HG03520 (cell line): ENCODE data around the gene TP53BP2.
"Not testable (repeated sequence)": the region's sequence is repeated elsewhere in the genome, so short reads cannot be mapped to it uniquely, and the experiment has no call there.

Experiments
- ATAC-seq: cut with Tn5 transposase; IDR thresholded peaks from one replicate; pipeline ENCODE4 v1.9.1; 2021; ENCODE audit warnings: mild to moderate bottlenecking, moderate library complexity; ENCODE audit not compliant: unreplicated experiment

The TP53BP2 gene

DNA sequence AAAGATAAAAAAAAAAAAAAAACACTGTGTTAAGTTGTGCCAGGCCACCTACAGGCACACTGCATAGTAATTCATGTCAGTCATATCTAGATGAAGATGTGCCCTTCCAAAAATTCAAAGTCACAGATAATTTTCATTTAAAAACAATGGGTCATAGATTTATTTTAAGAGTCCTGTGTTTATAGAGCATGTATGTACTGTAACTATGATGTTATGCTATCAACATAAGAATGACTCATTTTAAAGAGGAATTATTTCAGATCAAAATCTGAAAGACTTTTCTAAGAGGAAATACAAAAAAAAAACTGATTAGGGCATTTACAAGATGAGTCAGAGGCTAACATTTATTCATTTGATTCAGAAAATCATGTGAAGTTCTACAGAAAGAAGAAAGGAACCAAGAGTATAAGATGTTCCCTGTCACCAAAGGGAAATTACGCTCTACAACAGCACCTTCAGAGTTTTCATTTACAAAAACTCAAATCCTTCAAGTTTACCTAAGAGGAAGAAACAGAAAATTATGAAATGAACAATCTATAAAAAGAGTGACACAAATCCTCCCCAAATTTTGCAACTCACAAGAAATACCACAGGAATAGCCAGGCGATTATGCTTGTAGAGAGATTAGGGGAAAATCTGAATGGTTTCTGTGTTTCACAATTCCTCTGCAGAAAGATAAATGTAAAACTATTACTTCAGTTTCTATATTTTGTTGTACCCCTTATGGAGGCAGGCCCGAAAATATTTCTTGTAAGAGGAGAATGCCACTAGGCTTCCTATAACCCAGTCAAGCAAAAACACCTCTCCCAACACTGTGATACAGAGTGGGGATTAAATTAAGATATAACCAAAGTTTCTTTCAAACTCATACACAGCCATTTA is 13.8 kb downstream of the TP53BP2 start:
- ATAC-seq = no peak

DNA sequence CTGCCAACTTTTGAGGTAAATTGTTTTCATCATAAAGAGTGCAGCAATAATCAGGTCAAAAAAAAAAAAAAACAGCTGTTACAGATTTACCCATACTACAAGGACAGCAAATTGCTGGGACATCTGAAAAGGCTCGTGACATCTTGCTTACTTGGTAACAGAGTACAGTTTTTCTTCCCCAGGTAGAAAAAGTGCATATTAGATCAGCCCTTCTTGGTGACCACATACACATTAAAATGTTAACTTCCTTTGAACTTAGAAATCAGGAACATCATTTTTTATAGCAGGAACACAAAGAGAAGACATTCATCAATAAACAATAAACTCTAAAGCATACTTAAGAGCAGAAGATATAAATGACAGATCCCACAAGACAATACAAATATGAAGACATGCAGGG is 16.1 kb downstream of the TP53BP2 start:
- no peak for ATAC-seq

DNA sequence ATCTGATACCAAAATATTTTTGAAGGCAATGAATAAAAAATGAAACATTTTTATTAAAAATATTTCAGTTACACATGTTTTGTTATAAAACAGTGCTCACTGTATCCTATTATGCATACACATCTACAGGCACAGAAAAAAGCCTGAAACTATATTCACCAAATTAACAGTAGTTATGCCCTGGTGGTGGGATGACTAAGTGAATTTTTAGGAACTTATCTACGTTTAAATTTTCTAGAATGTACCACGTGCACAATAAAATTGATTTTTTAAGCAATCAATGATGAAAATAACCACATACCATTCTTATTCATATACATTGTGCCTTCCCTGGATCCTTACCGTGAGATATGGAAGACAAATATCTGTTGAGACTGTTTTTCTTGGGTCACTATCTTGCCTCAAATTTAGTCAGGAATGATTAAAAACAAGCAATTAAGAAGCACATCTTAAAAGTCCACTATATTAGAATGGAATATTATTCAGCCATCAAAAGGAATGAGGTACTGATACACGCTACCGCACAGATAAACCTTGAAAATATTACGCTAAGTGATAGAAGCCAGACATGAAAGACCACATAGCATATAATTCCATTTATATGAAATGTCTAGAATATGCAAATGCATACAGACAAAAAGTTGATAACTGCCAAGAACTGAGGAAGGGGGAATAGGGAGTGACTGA is 17.4 kb downstream of the TP53BP2 start:
- ATAC-seq = no peak

DNA sequence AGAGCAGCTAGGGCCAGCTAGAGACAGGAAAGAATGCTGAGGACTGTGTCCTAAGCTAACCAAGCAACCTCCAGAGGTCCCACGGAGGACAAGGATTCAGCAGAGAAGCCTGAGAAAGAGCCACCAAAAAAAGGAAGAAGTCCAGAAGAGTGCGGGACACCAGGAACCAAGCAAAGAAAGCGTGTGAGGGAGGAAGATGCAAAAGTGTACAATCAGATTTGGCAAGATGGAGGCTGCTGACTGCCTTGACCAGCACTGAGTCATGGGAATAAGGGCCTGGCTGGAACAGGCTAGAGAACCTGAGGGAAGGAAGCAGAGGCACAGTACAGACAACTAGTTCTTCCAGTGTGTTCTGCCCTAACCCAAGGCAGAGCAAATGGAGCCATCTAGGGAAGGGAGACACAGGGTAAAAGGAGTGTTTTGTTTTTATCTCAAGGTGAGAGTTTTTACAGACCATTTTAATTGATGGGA is 18.5 kb downstream of the TP53BP2 start:
- no peak for ATAC-seq

DNA sequence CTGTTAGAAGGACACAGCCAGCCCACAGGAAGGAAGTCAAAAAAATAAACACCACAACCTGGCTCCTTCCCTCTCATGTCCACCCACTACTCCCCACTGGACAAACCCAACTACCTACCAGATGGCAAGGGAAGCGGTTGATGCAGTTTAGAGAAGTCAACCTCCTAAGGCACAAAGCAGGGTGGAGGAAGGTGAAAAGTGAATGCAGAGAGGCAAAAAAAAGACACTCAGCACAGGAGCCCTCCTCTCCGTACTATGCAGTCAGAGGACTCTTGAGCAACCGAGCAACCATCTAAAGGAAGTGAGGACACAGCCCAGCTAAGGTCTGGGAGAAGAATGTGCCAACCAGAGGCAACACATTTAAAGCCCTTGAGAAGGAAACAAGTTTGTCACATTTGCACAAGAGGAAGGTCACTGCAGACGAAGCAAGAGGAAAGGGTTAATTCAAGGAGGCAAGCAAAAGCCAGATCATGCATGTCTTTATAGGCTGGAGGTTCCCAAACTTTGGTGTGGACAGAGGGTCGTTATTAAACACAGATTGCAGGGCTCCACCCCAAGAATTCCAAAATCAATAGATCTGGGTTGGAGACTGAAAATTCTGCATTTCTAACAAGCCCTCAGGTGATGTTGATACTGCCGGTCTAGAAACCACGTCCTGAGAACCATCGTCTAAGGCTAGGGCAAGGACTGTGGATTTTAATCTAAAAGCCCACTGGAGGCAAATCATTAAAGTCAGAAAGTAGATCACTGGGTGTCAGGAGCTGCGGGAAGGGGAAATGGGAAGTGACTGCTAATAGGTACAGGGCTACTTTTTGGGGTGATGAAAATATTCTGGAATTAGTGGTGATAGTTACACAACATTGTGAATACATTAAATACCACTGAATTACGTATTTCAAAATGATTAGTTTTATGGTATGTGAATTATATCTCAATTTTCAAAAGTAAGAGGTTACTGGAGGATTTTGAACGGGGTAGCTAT is 19.7 kb downstream of the TP53BP2 start:
- no peak for ATAC-seq

DNA sequence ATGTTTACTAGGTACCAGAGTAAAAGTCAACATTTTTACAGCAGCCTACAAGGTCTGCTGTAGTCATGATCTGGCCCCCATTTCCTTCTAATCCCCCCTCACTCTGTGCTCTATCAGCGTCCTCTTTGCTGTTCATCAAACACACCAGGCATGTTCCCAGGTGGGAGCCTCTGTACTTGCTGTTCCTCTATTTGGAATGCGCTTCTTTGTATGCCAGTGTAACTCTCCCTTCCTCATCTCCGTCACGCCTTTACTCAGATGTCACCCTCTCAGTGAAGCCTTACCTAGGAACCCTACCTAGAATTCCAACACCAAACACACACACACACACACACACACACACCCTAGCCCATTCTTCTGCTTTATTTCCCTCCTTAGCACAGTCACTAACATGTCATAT is 21.0 kb downstream of the TP53BP2 start:
- no peak for ATAC-seq

DNA sequence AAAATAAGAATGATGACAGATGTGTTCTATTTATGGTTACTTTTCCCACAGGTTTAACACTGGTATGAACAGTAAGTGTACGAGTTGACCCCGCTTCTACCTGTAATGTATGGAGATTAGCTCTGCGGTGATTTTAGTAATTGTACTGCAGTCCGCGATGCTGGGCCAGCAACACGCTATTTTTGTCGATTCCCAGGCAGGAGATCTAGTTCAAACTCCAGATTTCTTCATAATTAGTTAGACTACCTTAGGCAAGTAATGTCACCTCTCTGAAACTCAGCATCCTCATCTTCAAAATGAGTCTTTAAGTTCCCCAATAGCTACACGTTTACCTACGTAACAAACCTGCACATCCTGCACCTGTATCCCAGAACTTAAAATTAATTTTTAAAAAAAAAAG is 21.5 kb downstream of the TP53BP2 start:
- no peak for ATAC-seq

DNA sequence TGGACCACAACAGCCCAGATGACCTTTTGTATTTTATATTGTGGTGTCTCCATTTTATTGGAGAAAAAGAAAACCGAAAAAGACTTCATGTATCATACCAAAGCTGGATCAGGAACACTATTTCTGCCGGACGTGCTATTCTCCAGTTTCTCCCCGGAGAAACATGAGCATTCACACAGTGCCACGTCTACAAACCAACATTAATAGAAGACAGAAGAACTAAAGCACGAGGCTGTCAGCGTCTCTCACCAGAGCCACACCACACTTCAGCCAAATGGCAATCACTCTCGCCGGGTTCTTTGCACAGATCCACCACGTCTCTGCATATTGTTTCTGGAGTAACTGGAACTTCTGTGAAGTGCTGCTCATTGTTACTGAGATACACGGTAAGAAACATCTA is 24.8 kb downstream of the TP53BP2 start:
- ATAC-seq = no peak

DNA sequence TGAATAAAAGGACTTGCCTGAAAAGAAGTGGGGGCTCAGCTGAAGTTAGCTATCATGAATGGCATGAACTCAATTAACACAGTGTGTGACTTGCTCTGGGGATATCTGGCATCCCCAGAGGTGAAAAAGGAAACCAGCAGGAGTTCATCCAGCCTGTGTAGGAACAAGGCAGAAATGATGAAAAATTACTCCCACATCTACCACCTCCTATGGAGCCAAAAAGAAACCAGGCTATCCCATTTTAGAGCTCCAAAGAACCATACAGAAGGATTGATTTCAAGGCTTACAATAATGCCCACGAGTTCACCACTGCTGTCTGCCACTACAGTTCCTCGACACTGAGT is 25.3 kb downstream of the TP53BP2 start:
- ATAC-seq = no peak

DNA sequence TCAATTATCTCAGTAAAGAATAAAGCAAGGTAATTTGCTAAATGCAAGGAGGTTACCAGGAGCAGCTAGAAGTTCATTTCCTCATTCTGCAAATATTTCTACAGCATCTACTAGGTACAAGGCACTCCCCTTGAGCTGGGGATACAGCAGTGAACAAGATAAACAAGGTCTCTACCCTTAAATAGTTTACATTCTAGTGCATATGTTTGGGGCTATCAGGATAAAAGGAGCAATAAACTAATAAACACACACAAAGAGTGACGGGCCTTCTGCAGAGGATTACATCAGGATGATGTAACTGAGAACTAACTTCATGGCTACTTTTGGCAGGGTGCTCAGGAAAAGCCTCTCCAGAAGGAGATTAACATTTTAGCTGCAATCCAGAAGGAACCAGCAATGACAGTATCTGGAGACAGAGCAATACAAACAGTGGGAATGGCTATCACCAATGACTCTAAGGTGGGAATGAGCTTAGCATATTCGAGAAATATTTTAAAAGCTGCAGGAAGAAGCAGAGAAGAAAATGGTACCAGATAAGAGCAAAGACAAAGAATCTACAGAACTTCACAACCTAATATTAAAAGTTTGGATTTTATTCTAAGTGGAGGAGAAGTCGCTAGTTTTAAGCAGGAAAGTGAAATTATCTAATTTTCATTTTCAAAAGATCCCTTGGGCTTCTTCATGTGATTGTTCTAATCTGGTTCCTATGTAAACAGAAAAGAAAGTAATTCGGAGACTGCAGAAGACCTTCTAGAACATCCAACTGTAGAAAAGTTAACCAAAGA is 25.8 kb downstream of the TP53BP2 start:
- no peak for ATAC-seq

DNA sequence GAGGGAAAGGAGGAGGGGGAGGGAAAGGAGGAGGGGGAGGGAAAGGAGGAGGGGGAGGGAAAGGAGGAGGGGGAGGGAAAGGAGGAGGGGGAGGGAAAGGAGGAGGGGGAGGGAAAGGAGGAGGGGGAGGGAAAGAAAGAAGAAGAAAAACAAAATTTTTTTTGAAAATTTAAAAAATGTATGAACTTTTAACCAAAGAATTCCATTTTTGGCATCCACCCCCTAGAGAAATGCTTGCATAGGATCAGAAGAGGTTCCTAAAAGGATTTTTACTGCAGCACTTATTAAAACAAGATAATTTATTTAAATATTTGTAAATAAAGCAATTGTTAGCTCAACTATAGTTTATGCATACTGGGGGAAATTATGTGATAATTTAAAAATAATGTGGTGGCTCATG is 28.5 kb downstream of the TP53BP2 start:
- not testable (repeated sequence) for ATAC-seq

DNA sequence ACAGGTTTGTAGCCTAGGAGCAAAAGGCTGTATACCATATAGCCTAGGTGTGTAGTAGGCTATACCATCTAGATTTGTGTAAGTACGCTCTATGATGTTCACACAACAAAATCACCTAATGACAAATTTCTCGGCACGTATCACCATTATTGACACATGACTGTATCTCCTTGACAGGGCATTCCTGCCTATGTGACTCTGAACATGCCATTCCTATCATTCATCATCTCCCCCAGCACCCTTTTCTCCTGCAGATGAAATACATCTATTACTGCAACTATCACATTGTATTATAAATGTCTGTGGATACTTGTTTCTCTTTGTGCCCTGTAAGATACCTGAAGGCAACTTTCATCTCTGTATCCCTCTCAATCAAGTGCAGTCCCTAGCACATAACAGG is 29.9 kb downstream of the TP53BP2 start:
- no peak for ATAC-seq

DNA sequence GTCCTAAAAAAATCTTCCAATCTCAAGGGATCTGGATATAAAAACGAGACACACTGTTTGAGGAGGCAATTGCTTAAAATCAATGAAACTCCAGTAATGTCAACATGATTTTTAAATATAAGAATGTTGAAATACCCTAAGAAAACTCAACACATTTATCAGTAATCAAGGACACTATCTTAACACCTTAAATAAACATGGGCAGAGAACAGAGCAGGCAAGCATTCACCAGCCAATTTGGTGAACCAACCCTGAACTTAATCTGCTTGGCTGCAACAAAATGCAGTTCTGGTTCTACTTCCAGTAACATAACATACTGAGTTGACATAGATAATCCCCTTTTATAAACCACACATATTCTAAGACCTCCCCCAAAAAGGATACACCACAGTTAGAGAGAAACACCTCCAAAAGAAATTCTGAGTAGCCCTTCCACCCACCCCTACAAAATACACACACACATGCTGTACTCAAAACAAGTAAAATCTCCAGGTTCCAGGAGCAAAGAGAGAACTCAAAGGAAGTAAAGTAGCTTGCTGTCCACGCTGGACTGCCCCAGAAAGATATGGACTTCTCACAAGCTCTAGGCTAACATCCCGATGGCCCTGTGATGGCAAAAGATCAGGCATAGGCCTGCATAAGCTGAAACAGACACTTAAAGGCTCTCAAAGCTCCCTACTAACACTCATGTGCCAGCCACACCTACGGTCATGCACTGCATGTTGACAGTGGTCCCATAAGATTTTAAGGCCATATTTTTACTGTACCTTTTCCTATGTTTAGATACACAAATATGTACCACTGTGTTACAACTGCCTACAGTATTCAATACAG is 30.5 kb downstream of the TP53BP2 start:
- ATAC-seq = no peak

DNA sequence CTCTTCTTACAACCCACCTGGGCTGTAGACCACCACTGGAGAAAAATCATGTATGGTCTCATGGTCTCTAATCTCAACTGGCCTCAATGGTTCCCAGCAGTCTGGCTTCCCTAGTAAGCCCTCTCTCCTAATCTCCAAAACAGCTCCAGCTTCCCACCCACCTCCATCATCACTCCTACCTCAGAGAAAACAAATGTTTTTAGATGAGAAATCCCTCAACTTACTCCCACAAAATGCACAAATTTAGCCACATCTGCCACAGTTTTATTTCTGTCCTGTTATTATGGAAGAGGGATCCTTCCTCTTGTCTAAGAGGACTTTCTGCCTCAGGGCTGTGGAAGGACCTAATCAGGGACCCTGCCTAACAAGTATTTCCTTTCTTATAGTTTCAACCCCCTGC is 32.1 kb downstream of the TP53BP2 start:
- no peak for ATAC-seq

DNA sequence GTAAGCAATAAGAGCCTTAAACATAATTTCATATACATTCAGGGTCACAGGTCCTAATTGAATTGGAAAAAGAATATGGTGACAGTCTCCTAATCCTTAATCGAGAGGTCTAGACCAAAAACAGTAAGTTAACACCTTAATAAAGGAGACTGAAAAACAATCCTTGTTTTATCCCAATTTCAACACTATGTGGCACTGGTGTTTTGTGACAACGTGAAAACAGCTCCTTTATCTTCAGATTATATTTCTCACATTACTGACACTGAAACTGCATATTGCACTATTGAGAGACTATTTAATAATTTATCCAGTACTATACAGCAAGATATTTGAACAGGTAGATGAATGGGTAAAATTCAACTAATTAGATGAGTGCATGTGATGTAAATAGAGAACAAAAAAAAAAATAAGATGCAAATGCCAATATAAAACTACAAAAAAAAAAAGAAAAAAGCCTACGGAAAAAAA is 34.1 kb downstream of the TP53BP2 start:
- no peak for ATAC-seq

DNA sequence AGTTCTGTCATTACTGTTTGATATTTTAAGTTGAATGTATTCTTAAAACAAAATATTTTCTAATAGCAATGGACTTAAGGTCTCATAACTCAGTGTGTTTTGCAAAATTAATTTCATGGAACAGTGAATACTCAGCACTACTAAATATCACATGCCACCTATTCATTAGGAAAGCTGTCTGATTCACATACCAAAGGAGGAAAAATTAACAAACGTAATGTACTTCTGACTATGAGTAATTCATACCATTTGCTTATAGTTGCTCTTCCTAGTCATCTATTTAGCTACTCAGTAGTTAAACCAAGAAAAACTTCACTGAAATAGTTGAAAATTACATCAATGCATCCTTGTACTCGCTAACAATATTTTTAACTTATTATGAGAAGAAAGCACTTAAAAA is 35.2 kb downstream of the TP53BP2 start:
- no peak for ATAC-seq

DNA sequence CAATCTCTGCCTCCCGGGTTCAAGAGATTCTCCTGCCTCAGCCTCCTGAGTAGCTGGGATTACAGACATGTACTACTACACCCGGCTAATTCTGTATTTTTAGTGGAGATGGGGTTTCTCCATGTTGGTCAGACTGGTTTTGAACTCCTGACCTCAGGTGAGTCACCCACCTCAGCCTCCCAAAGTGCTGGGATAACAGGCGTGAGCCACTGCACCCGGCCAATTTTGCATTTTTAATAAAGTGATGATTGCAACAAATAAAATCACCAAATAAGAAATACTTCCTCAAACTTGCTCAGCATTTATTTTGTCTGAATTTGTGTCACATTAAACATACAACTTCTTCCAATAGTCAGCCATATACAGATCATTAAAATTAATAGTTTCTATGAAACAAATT is 35.8 kb downstream of the TP53BP2 start:
- ATAC-seq = not testable (repeated sequence)

DNA sequence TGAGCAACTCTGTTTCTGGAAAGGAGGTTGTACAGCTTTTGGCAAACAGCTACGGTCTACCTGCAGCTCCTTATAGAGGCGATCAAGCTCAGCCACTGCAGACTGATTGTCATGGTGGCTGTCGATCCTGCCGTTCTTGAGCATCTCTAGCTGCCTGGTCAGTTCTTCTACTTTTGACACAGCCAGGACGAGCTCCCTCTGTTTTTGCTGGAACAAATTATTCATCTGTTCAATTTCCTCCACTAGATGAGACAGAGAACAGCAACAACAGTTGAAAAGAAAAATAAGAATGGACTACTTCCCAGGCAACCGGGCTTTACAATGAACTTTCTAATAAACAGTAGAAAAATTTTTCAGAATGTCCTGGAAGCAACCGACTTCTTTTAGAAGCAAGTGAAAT is 42.5 kb downstream of the TP53BP2 start:
- ATAC-seq = no peak

DNA sequence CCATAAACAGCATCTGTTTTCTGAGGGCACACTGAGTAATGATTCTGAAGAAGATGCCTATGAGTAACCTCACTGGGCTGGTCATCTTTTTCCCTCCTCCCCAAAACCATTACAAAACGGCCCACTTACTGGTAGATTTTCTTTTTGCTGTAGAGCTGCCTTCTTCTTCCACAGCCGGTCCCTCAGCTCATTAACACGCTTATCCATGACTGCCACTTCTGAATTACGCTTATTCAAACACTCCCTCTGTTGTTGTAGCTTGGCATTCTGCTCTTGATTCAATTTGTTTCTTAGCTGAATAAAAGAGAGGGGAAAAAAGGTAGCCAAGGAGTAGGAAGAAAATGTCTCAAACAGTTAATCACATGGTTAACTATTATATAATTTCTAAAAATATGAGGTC is 43.1 kb downstream of the TP53BP2 start:
- ATAC-seq = no peak
